ENCODE results near the gene LGALS8.

The LGALS8 gene

DNA sequence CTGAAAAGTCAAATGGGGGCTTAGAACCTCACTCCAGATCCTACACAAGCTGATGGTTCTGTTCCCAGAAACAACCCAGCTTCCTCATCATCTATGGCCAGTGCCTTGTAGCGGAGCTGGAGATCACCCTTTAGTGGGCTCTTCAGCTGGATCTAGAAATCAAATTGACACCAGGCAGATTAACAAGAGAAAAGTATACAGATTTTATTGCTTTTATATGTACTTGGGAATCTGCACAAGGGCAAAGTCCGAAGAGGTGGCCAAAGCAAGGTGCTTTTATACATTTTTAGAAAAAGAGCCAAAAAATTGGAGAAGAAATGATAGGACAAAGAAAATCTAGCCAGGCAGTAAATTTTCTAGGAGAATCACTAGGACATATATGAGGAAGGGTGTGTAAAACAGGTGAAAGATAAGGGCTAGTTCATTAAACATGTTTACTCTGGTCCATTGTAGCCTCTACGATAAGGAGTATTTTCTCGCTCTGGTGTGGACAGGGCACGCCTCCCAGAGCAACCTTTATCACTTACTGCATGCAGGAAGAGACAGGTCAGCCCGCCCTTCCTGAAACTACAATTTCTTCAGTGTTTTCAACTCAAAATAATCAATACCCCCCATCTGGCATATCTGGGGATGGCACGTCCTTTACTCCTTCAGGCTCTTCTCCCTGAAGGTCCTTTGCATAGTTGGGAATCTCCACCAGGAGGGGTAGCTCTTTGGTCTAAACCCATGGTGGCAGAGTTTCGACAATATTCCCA is 14.0 kb upstream of the LGALS8 start:
- no peak for DNase-seq

DNA sequence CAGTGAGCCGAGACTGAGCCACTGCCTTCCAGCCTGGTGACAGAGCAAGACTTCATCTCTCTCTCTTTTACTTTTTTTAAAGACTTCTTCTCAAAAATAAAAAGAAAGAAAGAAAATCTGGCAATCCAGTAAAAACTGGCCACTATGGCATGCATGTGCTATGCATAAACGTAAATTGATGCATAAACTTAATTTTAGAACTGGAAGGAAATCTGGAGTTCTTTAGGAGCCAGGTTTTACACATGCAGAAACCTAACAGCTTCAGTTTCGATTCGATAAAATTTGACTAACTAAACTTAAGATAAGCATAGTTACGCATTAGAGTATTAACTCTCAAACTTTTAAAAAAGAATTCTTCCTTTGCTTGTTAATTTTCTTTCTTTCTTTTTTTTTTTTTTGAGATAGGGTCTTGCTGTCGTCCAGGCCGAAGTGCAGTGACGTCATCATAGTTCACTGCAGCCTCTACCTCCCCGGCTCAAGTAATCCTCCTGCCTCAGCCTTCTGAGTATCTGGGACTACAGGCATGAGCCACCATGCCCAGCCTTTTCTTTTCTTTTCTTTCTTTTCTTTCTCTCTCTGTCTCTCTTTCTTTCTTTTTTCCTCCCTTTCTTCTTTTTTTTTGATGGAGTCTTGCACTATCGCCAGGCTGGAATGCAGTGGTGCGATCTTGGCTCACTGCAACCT is 11.9 kb upstream of the LGALS8 start:
- DNase-seq = no peak

DNA sequence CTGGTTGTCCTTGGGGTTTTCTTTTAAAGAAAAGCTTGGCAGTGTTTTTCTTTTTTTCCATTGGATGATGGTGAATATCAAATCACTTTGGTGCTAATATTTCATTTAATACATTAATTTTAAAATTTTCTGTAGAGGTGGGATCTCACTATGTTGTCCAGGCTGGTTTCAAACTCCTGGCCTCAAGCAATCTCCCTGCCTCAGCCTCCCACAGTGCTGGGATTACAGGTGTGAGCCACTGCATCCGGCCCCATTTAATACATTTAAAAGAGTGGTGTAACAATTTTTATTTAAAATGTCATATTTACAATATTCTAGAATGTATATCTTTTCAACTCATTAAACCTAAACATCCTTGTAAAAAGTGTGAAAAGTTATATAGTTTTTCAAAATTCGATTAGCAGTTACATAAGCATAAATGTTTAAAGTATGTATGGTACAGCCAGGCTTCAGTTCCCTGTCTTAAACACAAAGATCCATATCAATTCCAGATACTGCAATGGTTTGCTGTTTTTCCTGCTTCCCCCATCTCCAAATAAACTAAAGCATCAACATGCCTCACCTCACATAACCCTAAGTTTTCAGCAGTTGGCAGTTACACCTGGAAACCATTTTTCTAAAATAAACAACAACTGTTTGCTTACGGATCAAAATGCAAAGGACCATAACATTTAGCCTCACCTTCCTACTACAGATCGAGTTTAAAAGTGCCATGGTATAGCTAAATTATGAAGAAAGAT is 8.9 kb upstream of the LGALS8 start:
- no peak for DNase-seq

DNA sequence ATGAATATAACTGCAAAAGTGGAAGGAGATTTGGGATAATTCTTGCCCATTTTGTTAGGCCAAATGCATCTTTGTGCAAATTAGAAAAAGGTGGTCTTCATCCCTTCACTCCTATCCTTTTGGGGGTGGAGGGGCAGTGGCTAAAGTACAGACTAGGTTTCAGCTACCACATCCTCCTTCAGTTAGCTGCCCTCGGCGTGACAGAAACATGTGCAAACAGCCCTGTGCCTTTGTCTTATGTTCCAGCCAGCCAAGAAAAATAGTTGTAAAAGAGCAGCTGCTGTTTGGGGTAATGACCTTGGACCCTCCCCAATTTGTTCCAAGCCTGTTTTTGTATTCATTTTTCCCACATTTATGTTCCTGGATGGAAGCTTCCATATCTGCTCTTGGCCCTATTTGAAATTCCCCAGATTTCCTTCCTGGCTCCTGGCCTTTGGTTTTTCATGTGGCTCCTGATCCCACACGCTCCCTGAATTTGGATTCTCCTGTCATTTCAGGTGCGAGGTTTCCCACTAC is 8.3 kb upstream of the LGALS8 start:
- no peak for DNase-seq

DNA sequence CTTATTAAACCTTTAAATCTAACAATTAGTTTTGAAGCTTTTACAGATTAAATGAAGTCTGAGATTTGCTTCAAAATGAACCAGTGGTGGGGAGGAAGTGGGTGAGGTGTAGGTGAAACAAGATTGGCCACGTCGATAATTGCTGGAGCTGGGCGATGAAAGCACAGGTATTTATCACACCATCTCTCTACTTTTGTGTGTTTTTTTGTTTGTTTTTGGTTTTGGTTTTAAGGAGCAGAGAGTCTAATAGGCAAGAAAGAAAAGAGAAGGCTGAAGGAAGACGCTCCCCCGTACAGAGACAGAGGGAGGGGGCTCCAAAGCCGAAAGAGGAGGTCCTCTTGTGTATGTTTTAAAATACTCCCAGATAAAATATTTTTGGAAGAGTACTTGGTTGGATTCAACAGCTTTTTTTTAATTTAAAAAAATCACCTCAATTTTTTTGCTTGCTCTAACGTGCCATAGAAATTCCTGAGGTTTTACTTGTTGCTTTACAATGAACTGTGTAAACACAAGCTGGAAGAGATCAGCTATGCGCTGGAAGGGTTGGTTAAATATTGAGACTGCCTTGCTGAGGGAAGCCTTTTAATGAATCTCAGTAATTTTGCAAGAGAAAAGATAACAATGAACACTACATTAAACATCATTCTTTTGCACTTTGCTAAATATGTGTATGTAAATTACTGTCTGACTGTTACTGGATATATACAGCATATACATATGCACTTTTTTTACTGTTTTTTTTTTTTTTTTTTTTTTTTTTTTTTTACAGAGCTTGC is 6.7 kb upstream of the LGALS8 start:
- DNase-seq = peak; percentile 14 to 58

DNA sequence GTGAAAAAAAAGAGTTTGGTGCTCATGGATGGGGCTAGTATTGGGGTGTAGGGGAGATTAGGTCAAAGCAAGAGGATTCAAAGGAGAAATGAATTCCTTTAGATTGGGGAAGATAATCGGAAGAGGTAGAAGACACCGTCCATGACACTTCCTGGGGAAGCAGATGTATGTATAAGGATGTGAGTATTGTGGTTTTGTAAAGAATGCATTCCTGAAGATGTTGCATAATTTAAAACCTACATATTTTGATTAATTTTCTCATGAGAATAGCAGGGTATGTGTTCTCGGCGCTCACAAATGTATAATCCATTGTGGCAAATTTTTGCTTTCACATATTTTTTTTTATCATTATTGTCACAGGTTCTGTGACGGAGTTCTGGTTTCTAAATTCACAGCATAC is 5.5 kb upstream of the LGALS8 start:
- no peak for DNase-seq

DNA sequence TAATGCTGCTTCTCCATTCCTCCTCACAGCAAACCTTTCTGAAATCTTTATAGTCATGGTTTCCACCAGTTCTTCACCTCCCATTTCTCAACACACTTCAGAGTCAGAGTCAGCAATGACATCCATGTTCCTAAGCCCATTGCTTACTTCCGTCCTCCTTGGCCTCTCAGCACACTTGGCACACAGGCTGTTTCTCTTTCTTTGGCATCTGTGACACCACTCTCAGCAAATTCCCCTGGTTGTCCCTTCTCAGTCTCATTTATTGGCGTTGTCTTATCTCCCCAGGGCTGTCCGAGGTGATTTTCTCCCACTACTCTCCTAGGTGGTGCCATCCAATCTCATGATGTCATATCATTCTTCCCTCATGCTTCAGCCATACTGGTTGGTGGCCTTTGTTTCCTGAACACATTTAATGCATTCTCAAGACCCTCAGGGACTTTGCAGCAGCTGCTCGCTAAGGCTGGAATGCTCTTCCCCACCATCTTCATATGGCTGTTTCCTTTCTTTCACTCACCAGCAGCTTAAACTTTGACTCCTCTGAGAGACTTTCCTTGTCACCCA is 3.3 kb upstream of the LGALS8 start:
- DNase-seq = no peak

DNA sequence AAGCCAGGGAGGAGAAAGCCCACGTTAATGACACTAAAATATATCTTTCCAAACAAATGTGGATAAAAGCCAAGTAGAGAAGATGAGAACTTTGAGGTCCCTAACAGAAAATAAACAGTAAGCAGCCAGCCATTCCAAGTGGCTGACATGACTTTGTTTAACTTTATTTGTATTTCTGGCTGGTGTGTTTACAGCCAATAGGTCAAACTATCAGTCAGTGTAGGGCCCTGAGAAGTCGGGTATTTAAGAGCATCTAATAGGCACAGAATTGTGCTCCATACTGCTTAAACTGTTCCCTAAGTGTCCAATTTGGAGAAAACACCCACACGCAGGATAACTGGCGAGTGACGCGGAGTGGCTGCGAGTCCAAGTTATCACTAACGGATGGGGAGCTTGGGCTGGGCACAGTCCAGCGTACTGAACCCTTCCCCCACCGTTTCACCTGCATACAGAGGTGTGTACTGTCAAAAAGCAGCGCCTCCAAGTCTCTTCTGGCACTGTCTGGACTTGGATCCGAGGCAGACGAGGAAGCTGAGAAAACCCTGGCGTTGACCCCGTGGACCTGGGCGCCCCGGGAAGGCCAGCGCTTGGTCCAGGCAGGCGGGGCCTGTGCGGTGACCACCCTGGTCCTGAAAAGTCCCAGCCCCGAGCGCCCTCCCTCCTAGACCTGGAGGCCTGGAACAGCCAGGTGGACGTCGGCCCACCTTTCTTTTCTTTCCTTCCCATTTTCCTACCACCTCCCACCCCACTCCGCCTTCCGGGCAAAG is 662 bp upstream of the LGALS8 start:
- DNase-seq = no peak

DNA sequence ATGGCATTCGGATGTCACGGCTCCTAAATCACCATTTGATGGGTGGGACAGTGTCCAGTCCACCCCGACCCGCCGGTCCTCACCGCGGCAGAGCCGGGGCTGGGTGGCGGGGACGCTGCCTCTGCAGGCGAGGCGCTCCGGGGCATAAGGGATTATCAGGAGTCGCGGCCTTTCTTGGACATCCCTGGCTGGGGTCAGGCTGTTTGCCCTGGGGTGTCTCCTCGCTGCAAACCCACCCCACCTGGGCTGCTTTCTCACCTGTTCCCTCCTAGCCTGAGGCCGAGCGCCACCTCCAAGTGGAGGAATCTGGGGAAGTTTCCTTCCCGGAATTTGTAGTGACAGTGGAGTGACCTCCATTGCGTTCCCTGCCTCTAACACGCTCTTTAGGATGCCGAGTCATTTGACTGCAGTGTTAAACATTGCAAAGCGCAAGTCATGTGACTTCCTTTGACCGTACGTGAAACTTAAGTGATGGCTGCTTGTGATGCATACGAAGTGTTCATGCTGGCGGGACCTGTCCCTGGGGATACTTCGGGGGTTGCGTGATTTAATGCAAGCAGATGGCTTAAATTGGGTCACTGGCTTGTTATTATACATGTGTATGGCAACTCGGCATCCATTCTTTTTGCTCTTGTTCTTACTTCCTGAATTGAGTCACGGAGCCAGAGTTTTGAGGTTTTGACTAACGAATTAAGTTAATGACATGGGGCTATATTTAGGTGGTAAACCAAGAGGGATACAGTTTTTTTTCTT is 536 bp downstream of the LGALS8 start:
- peak; percentile 71 to 72 for DNase-seq

DNA sequence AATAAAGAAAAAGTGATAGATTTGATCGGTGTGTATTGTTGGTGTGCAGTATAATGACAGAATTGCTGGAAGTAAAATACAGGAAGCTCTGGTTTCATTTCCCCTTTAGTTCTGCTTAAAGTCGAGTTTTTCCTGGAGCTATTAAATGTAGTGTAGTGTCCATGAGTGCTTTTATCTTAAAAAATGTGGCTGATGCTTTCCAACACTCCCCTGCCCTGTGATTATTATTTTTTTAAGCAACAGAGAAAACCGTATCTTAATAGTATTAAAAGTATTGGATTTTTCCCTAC is 1.1 kb downstream of the LGALS8 start:
- no peak for DNase-seq

DNA sequence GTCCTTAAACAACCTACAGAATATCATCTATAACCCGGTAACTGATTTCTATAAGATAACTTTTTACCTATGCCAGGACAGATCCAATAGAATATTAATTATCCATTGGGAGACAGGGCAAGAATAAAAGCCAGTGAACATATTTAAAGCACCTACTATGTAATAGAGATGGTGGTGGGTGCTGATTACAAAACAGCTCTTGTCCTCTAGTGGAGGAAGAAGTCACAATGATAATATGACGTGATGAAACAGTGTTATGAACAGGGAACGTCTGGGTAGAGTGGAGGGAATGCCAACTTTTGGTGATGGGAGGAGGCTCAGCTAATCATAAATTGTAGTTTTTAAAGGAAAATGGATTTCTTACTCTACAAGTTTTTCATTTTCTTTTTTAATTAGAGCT is 2.3 kb downstream of the LGALS8 start:
- DNase-seq = no peak

DNA sequence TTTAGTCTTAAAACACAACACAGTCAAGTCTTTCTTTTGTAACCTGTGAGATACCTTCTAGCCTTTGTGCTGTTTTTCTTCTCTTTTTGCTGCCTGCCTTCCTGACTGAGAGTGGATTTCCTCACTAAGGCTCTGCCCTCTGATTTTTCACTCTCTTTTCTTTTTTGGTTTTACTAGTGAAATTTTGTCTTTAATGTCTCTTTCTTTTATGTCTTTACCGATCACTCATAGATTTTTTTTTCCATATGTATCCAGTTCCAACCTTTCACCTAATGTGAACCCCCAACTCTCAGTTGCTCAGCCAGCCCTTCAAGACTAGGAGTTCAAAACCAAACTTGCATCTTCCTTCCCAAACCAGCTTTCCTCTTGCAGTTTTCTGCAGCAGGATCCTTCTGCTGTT is 6.5 kb downstream of the LGALS8 start:
- no peak for DNase-seq

DNA sequence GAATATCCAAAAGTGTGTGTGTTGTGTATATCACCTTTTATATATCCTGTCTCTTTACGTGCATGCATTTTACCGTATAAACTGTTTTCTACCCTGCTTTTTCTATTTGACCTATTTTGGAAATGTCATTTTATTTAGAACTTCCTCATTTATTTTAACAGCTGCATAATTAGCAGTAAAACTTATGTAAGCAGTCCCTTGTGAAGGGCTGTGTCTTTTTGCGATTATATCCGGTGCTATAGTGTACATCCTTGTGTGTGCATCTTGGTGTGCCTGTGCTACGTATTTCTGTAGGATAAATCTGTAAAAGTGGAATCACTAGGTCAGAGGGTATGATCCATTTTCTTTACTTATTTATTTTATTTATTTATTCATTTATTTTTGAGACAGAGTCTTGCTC is 7.2 kb downstream of the LGALS8 start:
- no peak for DNase-seq

DNA sequence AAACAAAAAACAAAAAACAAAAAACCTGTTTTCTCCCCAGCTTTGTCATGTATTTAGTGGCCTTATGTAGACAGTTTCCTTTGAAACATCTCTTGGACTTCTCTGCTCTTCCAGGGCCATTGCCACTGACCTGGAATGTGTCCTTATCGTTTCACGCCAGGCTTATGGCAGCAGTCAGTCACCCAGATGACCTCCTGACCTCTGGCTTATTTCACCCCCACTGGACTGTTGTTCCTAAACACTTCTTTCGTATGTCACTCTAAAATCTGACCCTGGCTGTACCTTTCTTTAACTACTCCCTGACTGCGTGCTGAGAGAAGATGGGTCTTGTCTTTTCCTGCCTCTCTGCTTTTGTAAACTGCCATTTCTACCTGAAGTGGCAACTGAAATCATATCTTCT is 9.1 kb downstream of the LGALS8 start:
- no peak for DNase-seq

DNA sequence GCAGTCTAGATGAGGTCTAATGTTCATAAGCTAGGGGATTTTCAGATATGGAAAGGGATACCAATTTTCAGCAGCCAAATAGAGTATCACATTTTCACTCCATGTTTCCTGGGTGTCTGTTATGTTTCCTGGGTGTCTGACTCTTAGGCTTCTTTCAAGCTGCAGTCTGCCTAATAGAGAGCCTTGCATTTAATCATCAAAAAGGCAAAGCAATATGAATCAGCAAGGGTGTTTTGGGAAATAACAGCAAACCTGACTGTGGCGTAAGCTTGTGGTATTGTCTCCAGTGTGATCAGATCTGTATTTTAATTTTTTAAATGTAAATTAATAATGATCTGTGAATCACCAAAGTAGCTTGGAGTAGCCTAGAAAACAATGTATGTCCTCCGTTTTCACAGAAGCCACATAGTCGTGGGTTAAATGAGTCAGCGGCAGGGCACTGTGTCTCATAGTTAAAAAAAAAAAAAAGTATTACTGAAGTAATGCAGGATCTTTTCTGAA is 10.4 kb downstream of the LGALS8 start:
- peak in 1 of 2 donors; percentile 9 for DNase-seq

DNA sequence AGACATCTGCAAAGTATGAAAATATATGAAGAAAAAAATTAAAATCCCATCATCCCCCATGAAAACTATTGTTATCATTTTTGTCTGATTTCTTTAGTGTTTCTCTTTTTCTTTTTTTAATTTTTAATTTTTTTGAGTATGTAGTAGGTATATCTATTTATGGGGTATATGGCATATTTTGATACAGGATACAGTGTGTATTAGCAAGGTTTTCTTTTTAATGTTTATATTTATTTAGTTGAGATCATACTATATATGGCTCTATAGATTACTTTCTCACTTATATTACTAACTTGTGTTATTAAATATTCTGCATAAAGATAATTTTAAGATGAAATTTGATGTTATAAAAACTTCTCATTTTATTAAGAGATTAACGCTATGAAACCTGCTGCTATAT is 11.4 kb downstream of the LGALS8 start:
- no peak for DNase-seq

DNA sequence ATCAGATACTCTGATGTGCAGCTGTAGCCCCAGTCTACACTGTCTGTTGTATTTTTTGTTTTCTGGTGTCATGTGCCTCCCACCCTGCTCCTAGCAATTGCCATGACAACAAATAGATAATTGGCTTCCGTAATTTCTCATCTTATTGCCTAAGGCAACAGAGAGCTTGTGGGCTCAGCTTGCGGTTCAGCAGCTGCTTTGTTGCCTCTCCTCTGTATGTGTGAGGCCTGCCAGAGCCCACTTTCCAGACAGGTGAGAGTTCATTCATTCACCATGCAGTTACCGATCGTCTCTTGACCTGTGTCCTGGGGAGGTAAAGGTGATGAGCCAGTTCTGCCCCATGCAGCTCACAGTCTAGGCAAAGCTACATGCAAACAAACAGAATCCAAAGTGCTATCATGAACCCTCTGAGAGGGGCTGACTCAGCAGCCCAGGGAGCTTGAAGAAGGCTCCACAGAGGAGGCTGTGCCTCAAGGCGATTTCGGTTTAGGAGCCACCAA is 11.9 kb downstream of the LGALS8 start:
- DNase-seq = no peak

DNA sequence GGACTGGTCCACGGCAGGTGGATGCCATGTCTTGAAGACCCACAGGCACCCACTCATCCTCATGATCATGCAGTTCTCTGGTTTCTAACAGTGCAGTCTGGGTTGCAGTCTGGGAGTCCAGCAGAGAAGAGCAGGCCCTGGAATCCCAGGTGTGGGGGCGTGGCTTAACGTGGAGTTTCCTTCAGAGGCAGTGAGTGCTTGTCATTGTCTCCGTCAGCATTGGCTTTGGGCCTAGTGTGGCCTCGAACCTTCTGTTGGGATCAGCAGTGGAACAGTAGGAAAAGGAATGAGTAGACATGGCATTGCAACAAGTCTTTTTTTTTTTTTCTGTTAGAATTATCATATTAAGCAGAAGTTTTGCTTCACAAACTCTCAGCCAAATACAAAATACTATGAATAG is 12.8 kb downstream of the LGALS8 start:
- DNase-seq = no peak

DNA sequence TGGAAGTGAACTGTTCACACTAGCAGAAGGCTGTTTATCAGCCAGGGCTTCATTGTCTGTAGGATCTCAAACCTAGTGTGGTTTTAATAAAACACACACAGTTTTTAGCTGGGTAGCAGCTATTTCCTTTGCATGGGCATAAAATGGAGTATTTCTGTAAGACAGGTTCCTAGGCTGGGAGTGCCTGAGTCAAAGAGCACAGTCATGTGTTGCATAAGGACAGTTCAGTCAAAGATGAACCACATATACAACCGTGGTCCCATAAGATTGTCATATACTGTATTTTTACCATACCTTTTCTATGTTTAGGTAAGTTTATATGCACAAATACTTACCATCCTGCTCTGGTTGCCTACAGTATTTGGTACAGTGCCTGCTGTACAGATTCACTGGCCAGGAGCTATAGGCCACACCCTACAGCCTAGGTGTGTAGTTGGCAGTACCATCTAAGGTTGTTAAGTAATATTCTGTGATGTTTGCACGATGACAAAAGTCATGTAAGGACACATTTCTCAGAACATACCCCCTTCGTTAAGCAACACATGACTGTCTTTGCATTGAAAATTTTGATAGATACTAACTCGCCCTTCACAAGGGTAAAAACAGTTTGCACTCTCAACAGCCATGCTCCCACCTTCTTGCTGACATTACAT is 17.2 kb downstream of the LGALS8 start:
- DNase-seq = no peak

DNA sequence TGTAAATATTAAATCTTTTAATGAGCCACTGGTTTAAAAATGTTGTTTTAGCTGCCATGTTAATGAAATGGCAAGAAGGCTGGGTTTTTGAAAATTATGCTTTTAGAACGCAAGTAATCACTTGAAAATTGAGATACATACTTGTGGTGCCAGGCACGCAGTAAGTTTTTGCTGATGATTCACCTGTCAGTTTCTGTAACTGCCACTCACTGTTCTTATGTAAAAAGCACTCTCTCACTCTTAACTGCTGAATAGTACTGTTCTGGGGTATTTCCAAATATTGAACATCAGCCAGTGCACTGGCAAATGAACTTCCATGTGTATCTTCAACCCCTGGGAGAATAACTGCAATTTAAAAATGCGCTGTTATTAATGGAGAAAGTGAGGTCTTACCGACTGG is 17.9 kb downstream of the LGALS8 start:
- DNase-seq = no peak

Measured in CD4-positive, alpha-beta T cell treated with Interleukin-1 beta for 1 hour (primary cell).